ENCODE measurements around the gene ADAM19.

ADAM19 gene

GRCh38 chr5:157594675-157595459 lies 19.3 kb upstream of the ADAM19 start:
- no peak for DNase-seq (ENCODE audit: low read depth)

GRCh38 chr5:157594257-157594656 lies 18.7 kb upstream of the ADAM19 start:
- DNase-seq (ENCODE audit: low read depth), result no peak

GRCh38 chr5:157593052-157593757 lies 17.6 kb upstream of the ADAM19 start:
- DNase-seq (ENCODE audit: low read depth), result no peak

- no peak for DNase-seq (ENCODE audit: low read depth)
Measured at GRCh38 chr5:157592594-157592993, 17.0 kb upstream of the ADAM19 start.

GRCh38 chr5:157590478-157590877 lies 14.9 kb upstream of the ADAM19 start:
- DNase-seq (ENCODE audit: low read depth), result no peak

- no peak for DNase-seq (ENCODE audit: low read depth)
Measured at GRCh38 chr5:157584628-157585027, 9.1 kb upstream of the ADAM19 start.

- DNase-seq (ENCODE audit: low read depth), result no peak
Measured at GRCh38 chr5:157582731-157583620, 7.4 kb upstream of the ADAM19 start.

GRCh38 chr5:157581901-157582300 lies 6.3 kb upstream of the ADAM19 start:
- DNase-seq (ENCODE audit: low read depth), result no peak

- DNase-seq (ENCODE audit: low read depth), result no peak
Measured at GRCh38 chr5:157578079-157578780, 2.7 kb upstream of the ADAM19 start.

- no peak for DNase-seq (ENCODE audit: low read depth)
Measured at GRCh38 chr5:157576678-157577077, 1.1 kb upstream of the ADAM19 start.

- no peak for DNase-seq (ENCODE audit: low read depth)
Measured at GRCh38 chr5:157574456-157575380, 857 bp downstream of the ADAM19 start.

GRCh38 chr5:157571357-157571827 lies 4.2 kb downstream of the ADAM19 start:
- peak; percentile 22 for DNase-seq (ENCODE audit: low read depth)

- no peak for DNase-seq (ENCODE audit: low read depth)
Measured at GRCh38 chr5:157570531-157571200, 4.9 kb downstream of the ADAM19 start.

- no peak for DNase-seq (ENCODE audit: low read depth)
Measured at GRCh38 chr5:157568720-157569119, 6.9 kb downstream of the ADAM19 start.

GRCh38 chr5:157568222-157568621 lies 7.4 kb downstream of the ADAM19 start:
- no peak for DNase-seq (ENCODE audit: low read depth)

GRCh38 chr5:157566902-157567489 lies 8.6 kb downstream of the ADAM19 start:
- DNase-seq (ENCODE audit: low read depth), result no peak

- no peak for DNase-seq (ENCODE audit: low read depth)
Measured at GRCh38 chr5:157563929-157564716, 11.5 kb downstream of the ADAM19 start.

GRCh38 chr5:157563373-157563928 lies 12.1 kb downstream of the ADAM19 start:
- no peak for DNase-seq (ENCODE audit: low read depth)
